ENCODE results near the gene SULT2B1. TPM values are rescaled to one million over a fixed set of nuclear protein-coding genes. Genes with fewer than 3 reads are reported as not detected.

The SULT2B1 gene
- total RNA-seq, 8 experiments from 2014 or later: 0.16 to 1.9 (median 0.54) TPM

DNA sequence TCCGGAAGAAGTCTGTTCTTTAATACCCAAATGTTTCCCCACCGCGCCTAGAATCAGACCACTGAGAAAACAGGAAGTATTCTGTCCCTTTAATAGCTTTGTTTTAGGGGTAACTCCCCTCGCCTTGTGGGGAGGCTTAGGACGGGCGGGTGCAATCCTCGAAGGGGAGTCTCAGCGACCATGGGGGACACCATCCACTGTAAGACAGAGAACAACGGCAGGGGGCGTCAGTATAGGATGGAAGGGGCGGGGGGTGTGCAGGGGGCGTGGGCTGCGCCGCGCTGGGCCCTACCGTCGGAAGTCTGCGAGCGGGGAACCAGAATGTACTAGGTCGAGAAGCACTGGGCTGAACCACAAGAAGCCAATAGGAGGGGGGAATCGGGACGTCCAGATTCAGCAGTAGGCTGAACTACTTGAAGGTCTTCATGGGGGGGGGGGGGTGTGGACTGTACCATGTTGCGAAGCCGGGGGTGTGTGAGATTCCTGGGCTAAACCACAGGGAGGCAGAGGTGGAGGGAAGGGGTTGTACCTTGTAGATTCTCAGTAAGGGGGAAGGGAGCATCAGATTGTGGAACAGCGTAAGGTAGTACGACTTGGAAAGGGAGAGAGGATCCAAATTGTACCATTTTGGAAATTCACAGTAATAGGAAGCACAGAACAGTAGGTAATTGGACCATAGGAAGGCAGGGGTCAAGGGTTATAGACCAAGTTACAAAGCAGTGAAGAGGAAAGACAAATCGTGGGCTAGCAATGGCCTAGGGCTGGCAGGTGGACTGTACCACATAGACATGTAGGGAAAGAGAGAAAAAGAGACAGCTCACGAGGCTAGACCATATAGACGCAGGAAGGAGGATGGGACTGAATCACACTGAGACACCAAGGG lies 86.2 kb downstream of the SULT2B1 start:
- peak; percentile 23 to 44 (median 32) for ATAC-seq (replicated peaks in 6 of 8)
- Histone ChIP-seq H3K4me3 (peak overlapping the region; percentile 37 to 68 (median 59)), H3K4me1 (replicated peaks in 1 of 2) (peaks cover 21 to 22% of the 10 kb centered on the region in 2 donors), H3K27ac (peak overlapping the region; percentile 93 to 95)
- WGBS, 10 experiments: 0 to 52% (median 0%) methylated on average over 1 to 10 of the region's 29 CpGs; no CpG with 5 or more reads in 5 of the 10 experiments
- in situ Hi-C loops (cut with MboI; ENCODE audit: low pct_unique_long_range_greater_than_20kb in 2 of 9, low sequenced_read_pairs in 9 of 9, unreplicated experiment in 9 of 9): loop anchor here in 1 of 9 experiments (25.0 kb wide), 1 partner anchor 324 kb away; the partner anchor contains the start of genes BAX and FTL

DNA sequence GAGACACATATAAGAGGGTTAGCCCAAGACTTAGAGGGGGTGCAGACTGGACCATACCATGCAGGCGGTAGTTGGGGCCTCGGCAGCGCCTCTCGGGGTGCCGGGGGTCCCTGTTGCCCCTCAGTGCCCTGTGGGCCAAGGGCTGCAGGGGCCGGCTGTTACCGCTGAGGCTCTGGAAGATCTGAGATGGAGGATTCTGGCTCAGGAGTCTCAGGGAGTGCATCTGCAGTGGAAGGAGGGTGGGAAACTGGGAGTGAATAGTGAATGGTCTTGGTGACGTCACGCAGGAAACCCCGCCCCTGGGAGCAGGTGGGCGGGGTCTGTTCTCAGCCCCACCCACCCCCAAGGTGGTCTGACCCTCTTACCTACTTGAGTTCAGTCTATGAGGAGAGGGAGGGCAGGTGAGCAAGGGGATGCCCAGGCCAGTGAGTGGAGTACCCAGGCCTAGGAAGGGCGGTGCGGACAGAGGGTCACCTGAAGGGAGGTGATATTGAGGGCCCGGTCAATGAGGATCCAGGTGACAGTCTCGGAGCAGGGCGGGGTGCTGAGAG lies 86.9 kb downstream of the SULT2B1 start:
- WGBS, 10 experiments: 60 to 100% (median 85%) methylated on average over 1 to 10 of the region's 16 CpGs; no CpG with 5 or more reads in 6 of the 10 experiments
- Histone ChIP-seq H3K27ac (peak overlapping the region; percentile 74 to 93), H3K4me1 (replicated peaks in 1 of 2) (peaks cover 15% of the 10 kb centered on the region in 2 donors), H3K4me3 (no peak overlapping the region)
- in situ Hi-C loops (cut with MboI; ENCODE audit: low pct_unique_long_range_greater_than_20kb in 2 of 9, low sequenced_read_pairs in 9 of 9, unreplicated experiment in 9 of 9): loop anchor here in 1 of 9 experiments (25.0 kb wide), 1 partner anchor 323 kb away; the partner anchor contains the start of genes BAX and FTL
- ATAC-seq (replicated peaks in 6 of 8): no peak

- ATAC-seq (replicated peaks in 6 of 8): no peak
- H3K27ac ChIP-seq: no peak overlapping the region
- whole genome bisulfite sequencing, 10 experiments: 42 to 100% (median 95%) methylated on average over 1 to 22 of the region's 33 CpGs; no CpG with 5 or more reads in 5 of the 10 experiments
- H3K4me1 ChIP-seq (replicated peaks in 1 of 2): peaks cover 14% of the 10 kb centered on the region in 2 donors
- in situ Hi-C loops (cut with MboI; ENCODE audit: low pct_unique_long_range_greater_than_20kb in 2 of 9, low sequenced_read_pairs in 9 of 9, unreplicated experiment in 9 of 9): loop anchor here in 1 of 9 experiments (25.0 kb wide), 1 partner anchor 323 kb away; the partner anchor contains the start of genes BAX and FTL
- H3K4me3 ChIP-seq: no peak overlapping the region
Observed at GRCh38 chr19:48639483-48640375, 87.8 kb downstream of the SULT2B1 start.

- H3K4me1 ChIP-seq (replicated peaks in 1 of 2): peaks cover 10 to 11% of the 10 kb centered on the region in 2 donors
- ATAC-seq (replicated peaks in 6 of 8): no peak
- WGBS, 10 experiments: 20 to 100% (median 96%) methylated on average over 1 to 2 of the region's 2 CpGs; no CpG with 5 or more reads in 5 of the 10 experiments
- no peak overlapping the region for H3K27ac ChIP-seq
- in situ Hi-C loops (cut with MboI; ENCODE audit: low pct_unique_long_range_greater_than_20kb in 2 of 9, low sequenced_read_pairs in 9 of 9, unreplicated experiment in 9 of 9): loop anchor here in 1 of 9 experiments (25.0 kb wide), 1 partner anchor 320 kb away; the partner anchor contains the start of genes BAX and FTL
- no peak overlapping the region for H3K4me3 ChIP-seq
Observed at GRCh38 chr19:48641850-48642249, 89.9 kb downstream of the SULT2B1 start.

- WGBS, 10 experiments: 50 to 100% (median 86%) methylated on average over 1 to 5 of the region's 5 CpGs; no CpG with 5 or more reads in 3 of the 10 experiments
- no peak overlapping the region for H3K4me3 ChIP-seq
- in situ Hi-C loops (cut with MboI; ENCODE audit: low pct_unique_long_range_greater_than_20kb in 2 of 9, low sequenced_read_pairs in 9 of 9, unreplicated experiment in 9 of 9): loop anchor here in 1 of 9 experiments (25.0 kb wide), 1 partner anchor 319 kb away; the partner anchor contains the start of genes BAX and FTL
- no peak for ATAC-seq (replicated peaks in 6 of 8)
- H3K27ac ChIP-seq: no peak overlapping the region
- H3K4me1 ChIP-seq (replicated peaks in 1 of 2): peaks cover 10 to 11% of the 10 kb centered on the region in 2 donors
Observed at GRCh38 chr19:48642862-48643261, 90.9 kb downstream of the SULT2B1 start.

GRCh38 chr19:48644355-48644754 lies 92.4 kb downstream of the SULT2B1 start:
- Histone ChIP-seq H3K27ac (no peak overlapping the region), H3K4me3 (peak overlapping the region; percentile 42 to 54 (median 50)), H3K4me1 (replicated peaks in 1 of 2) (peaks cover 4 to 5% of the 10 kb centered on the region in 2 donors)
- no peak for ATAC-seq (replicated peaks in 6 of 8)
- in situ Hi-C loops (cut with MboI; ENCODE audit: low pct_unique_long_range_greater_than_20kb in 2 of 9, low sequenced_read_pairs in 9 of 9, unreplicated experiment in 9 of 9): loop anchor here in 1 of 9 experiments (25.0 kb wide), 1 partner anchor 318 kb away; the partner anchor contains the start of genes BAX and FTL
- 60% methylated on average over 1 of the region's 4 CpGs; no CpG with 5 or more reads in 9 of the 10 experiments for WGBS, 10 experiments

GRCh38 chr19:48644839-48645619 lies 93.1 kb downstream of the SULT2B1 start:
- peaks cover 4 to 5% of the 10 kb centered on the region in 2 donors for H3K4me1 ChIP-seq (replicated peaks in 1 of 2)
- peak; percentile 38 to 69 (median 52) for ATAC-seq (replicated peaks in 6 of 8)
- H3K4me3 ChIP-seq: peak overlapping the region; percentile 42 to 54 (median 50)
- in situ Hi-C loops (cut with MboI; ENCODE audit: low pct_unique_long_range_greater_than_20kb in 2 of 9, low sequenced_read_pairs in 9 of 9, unreplicated experiment in 9 of 9): loop anchor here in 1 of 9 experiments (25.0 kb wide), 1 partner anchor 317 kb away; the partner anchor contains the start of genes BAX and FTL
- peak overlapping the region; percentile 81 to 85 for H3K27ac ChIP-seq
- WGBS, 10 experiments: 0 to 20% (median 0%) methylated on average over 1 to 6 of the region's 25 CpGs; no CpG with 5 or more reads in 4 of the 10 experiments

DNA sequence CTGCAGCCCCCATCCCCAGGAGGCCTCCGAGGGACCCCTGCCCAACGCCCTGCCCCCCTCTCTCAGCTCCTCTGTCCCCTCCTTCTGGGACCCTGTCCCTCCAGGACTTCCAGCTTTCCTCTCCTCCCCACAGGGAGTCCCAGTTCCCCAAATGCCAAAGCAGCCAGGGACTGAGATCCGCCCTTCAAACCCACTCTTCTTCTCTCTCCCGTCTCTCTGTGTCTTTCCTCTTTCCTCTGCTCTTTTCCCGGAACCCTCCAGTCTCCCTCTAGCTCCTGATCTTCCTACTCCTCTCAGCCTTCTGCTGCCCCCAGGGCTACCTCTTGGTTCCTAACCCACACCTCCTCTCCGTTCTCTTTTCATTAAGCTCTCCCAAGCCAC lies 93.6 kb downstream of the SULT2B1 start:
- peaks cover 4 to 5% of the 10 kb centered on the region in 2 donors for H3K4me1 ChIP-seq (replicated peaks in 1 of 2)
- peak overlapping the region; percentile 81 to 85 for H3K27ac ChIP-seq
- H3K4me3 ChIP-seq: peak overlapping the region; percentile 42 to 54 (median 50)
- WGBS, 10 experiments: 0% methylated on average over 1 to 3 of the region's 6 CpGs; no CpG with 5 or more reads in 4 of the 10 experiments
- in situ Hi-C loops (cut with MboI; ENCODE audit: low pct_unique_long_range_greater_than_20kb in 2 of 9, low sequenced_read_pairs in 9 of 9, unreplicated experiment in 9 of 9): loop anchor here in 1 of 9 experiments (25.0 kb wide), 1 partner anchor 317 kb away; the partner anchor contains the start of genes BAX and FTL
- ATAC-seq (replicated peaks in 6 of 8): peak in 5 of 8 experiments; percentile 3 to 25 (median 5)

DNA sequence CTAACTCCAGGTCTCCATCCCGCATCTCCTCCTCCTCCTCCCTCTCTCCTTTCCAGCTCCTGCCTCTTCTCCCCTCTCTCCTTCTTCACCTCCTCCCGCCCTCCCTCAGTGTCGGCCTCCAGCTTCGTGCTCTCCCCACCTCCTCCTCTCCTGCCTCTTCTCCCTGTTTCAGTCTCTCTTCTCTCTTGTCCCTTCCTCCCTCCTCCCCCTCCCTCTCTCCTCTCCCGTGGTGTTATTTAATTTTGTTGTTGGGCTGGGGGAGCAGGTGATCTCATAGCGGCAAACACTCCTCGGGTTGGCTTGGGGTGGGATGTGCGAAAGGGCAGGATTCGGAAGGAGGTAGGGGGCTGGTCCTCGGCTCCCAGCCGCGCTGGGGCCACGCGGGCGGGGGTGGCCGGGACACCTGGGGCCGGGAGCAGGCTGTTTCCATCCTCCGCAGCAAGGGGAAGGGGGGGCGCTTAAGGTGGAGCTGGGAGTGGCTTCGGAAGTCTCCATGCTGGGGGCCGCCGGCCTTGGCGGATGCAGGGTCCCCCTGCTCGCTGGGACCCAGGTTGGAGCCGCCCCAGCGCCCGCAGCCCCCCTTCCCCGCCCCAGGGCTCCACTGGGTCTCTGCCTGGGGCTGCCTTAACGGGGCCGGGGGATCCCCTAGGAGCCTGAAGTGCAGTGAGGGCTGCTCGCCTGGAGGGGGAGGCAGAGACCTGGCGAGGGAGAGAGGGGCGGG lies 94.2 kb downstream of the SULT2B1 start, which contains the start of gene CA11:
TSS of gene CA11 (minus strand) at position 187 of the 721 bp plus-strand sequence. CDS start 555 bp downstream, outside the sequence.
- H3K4me1 ChIP-seq (replicated peaks in 1 of 2): peaks cover 4 to 5% of the 10 kb centered on the region in 2 donors
- in situ Hi-C loops (cut with MboI; ENCODE audit: low pct_unique_long_range_greater_than_20kb in 2 of 9, low sequenced_read_pairs in 9 of 9, unreplicated experiment in 9 of 9): loop anchor here in 1 of 9 experiments (25.0 kb wide), 1 partner anchor 316 kb away; the partner anchor contains the start of genes BAX and FTL
- H3K27ac ChIP-seq: peak within 1 kb of the TSS; percentile 81 to 85
- ATAC-seq (replicated peaks in 6 of 8): peak; percentile 80 to 85 (median 85)
- H3K4me3 ChIP-seq: peak within 1 kb of the TSS; percentile 42 to 54 (median 50)
- 0 to 17% (median 0%) methylated on average over 1 to 2 of the region's 33 CpGs; no CpG with 5 or more reads in 5 of the 10 experiments for WGBS, 10 experiments

DNA sequence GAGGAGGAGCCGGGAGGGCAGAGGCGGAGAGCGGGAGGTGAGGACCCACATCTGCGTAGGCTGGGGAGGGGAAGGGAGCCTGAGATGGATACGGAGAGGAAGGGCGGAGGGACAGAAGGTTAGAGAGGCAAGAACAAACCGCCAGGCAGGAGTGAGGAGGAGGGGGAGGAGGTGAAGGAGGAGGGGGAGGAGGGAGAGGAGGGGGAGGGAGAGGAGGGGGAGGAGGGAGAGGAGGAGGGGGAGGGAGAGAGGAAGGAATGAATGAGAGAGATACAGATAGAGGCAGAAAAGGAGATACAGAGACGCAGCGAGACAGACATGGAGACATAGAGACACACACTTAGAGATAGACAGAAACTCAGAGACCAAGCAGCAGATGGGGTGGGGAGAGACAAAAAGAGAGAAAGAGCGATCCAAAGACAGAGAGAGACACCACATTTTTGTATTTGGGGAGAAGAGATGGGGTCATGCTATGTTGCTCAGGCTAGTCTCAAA lies 94.8 kb downstream of the SULT2B1 start:
- ATAC-seq (replicated peaks in 6 of 8): no peak
- in situ Hi-C loops (cut with MboI; ENCODE audit: low pct_unique_long_range_greater_than_20kb in 2 of 9, low sequenced_read_pairs in 9 of 9, unreplicated experiment in 9 of 9): loop anchor here in 1 of 9 experiments (25.0 kb wide), 1 partner anchor 316 kb away; the partner anchor contains the start of genes BAX and FTL
- Histone ChIP-seq H3K4me1 (replicated peaks in 1 of 2) (peaks cover 4 to 5% of the 10 kb centered on the region in 2 donors), H3K4me3 (peak overlapping the region; percentile 42 to 54 (median 50)), H3K27ac (no peak overlapping the region)
- 40 to 58% methylated on average over 2 of the region's 10 CpGs; no CpG with 5 or more reads in 8 of the 10 experiments for WGBS, 10 experiments

Data from motor neuron (in vitro differentiated cells).